GM18868 (cell line): Measurements from ENCODE around the gene ERLIN1.

Experiments used
- ATAC-seq: cut with Tn5 transposase; IDR thresholded peaks from one replicate; pipeline ENCODE4 v1.9.1; 2021; ENCODE audit warnings: mild to moderate bottlenecking, moderate library complexity; ENCODE audit not compliant: unreplicated experiment

The ERLIN1 gene

DNA sequence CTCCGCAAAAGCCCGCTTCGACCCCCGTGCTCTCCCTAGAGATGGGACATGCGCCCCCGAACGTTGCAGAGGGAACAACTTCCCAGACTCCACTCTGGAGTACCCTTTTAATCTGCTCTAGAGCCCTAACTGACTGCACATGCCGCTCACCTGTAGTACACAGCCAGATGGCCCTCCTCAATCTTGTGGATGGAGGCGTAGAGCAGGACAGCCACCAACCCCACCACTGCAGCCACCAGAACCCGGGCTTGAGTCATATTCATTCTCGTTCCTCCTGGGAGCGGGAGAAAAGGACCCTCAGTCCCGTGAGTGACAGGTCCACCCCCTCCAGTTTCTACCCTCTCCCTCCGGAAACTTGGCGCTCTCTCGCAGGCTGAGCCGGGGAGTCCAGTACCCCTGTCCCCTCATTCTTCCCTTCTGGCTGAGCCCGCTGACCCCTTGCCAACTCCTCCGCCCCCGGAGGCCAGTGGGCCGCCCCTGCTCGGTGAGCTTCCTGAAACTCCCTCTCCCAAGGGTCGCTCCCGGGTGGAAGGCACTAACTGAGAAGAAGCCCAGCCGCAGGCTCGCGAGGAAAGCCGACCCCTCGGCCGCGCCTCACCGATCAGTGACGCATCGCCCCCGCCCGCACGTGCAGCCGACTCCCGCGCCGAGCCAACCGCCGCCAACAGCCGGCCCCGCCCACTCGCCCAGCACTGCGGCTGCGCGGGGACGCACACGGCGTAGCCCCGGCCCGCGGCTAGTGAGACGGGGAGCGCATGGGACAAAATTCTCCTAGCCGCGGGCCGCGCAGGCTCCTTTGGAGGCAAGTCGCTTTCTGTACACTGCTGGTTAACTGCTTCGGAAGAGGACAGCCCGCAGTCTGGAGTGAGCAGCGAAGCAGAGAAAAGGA is at the start of gene ERLIN1:
Gene ERLIN1, minus strand, starts transcription at position 666 of the 889 bp plus-strand sequence. Its CDS starts 403 bp downstream, at position 263.
- peak; percentile 83 for ATAC-seq

DNA sequence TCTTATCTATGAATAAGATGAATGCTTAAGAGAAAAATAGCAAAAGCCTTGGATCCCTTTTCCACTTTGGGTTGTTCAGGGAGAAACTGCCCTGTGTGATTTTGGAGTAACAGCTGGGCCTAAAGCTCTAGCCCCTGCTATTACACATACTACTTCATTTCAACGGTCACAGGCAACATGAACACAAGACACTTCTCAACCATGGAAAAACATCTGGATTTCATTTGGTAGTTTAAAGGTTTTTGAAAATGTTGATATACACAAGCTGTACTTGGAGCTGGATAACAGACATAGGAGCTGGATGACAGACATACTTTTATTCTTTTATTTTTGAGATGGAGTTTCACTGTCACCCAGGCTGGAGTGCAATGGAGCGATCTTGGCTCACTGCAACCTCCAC is 46.3 kb upstream of the ERLIN1 start:
- no peak for ATAC-seq

DNA sequence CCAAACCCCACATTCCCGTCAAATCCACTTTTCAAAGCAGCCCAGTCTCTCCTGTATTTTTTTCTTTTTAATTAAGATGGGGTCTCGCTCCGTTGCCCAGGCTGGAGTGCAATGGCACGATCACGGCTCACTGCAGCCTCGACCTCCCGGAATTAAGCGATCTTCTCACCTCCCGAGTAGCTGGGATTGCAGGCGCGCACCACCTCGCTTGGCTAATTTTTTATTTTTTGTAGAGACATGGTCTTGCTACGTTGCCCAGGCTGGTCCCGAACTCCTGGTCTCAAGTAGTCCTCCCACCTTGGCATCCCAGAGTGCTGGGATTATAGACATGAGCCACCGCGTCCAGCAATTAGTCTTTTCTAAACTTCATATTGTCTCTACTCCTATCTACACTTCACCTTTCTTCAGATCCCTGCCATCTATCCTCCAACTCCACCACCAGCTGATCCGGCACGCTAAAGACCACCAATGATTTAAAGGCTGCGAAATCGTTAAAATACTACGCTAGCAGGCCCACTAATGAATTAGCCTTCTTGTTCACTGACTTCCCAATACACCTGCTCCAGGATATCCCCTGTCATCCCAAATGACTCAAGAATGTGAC is 44.1 kb upstream of the ERLIN1 start:
- no peak for ATAC-seq

DNA sequence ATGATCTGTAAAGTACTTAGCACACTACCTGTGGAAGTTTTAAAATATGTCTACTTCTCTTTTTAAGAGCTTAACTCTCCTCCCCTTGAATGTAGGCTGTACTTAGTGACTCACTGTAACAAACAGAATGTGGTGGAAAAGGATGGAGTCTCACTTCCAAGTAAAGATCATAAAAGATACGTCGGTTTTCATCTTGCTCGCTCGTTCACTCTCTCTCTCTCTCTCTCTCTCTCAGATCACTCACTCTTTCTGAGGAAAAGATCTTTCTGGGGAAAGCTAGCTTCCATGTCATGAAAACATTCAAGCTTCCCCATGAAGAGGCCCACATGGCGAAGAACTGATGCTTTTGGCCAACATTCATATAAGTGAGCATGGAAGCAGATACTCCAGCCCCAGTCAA is 38.0 kb upstream of the ERLIN1 start:
- no peak for ATAC-seq

DNA sequence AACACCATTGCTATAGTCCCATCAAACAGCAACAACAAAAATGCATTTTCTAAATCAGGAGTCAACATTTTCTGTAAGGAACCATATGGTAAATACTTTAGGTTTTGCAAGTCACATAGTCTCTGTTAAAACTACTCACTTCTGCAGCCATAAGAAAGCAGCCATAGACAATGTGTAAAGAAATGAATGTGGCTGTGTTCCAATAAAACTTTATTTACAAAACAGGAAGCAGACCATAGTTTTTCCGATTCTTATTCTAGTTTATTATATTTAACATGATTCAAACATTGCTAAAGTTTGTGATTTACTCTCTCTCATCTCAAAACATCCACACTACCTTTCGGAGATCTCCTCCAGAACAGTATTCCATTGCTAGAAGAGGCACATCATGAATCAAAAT is 36.7 kb upstream of the ERLIN1 start:
- no peak for ATAC-seq

DNA sequence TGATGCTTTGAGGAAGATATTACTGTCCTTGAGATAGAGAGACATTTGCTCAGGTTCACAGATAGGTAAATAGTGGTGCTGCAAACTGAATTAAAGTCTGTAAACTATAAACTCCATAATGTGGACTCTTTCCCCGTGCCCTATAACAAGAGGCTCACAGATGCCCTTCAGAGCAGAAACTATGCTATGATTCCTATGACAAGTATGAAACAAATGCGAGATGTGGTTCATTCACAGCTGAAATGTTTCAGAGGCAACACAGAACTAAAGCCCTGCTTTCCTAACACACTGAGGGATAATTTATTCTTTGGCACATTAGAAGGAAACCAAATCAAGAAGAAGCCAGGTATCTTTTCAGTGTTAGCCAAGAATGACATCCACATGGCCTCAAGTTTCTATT is 30.2 kb upstream of the ERLIN1 start:
- no peak for ATAC-seq

DNA sequence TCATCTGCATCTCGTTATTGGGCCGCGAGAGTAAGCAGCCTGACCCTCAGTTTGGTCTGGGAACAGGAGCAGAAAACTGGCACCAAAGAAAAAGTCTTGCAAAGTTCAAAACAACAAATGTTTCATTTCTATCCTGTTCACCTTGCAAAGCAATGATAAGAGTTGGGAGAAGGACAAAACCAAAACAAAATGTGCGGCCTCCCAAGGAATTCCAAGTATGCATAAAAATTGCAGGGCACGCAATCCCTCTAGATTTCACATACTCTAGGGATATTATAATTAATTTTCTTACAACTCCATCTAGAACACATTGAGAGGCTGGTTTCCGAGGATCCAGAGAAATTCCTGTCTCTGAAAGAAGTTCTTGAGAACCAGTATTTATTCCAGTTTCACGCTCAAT is 23.5 kb upstream of the ERLIN1 start:
- no peak for ATAC-seq

DNA sequence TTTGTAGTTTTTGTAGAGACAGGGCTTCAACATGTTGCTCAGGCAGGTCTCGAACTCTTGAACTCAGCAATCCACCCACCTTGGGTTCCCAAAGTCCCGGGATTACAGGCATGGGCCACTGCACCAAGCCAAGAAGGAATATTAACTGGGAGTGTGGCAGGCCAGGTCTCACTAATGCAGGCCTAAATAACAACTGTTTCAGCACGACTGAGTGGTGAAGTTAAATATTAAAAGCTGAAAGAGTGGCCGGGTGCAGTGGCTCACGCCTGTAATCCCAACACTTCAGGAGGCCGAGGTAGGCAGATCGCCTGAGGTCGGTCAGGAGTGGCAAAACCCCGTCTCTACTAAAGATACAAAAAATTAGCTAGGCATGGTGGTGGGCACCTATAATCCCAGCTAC is 22.4 kb upstream of the ERLIN1 start:
- ATAC-seq = no peak

DNA sequence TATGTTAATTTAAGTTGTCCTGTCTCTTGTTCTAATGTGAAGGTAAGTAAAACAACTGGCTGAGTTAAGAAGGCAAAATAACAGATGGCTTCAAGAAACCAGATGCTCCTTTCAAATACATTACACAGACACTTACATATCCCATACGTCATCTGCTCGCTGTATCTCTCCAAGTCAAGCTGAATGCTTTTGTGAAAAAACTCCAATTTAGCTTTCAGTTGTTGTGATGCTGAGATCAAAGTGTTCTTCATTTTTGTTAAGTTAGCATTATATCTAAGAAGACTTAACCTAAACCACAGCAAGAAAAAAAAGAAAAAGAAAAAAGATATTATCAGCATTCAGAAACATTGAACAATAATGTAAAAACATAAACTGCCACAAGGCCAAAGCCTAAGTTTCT is 18.5 kb upstream of the ERLIN1 start:
- ATAC-seq = no peak

DNA sequence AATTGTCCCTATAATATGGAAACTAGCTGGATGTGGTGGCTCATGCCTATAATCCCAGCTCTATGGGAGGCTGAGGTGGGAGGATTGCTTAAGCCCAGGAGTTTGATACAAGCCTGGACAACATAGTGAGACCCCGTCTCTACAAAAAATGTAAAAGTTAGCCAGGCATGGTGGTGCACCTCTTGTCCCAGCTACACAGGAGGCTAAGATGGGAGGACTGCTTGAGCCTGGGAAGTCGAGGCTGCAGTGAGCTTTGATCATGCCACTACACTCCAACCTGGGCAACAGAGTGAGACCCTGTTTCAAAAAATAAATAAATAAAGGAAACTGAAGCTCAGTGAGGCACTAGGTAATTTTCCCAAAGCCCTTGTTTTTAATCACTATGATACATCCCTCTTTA is 15.7 kb upstream of the ERLIN1 start:
- ATAC-seq = no peak

DNA sequence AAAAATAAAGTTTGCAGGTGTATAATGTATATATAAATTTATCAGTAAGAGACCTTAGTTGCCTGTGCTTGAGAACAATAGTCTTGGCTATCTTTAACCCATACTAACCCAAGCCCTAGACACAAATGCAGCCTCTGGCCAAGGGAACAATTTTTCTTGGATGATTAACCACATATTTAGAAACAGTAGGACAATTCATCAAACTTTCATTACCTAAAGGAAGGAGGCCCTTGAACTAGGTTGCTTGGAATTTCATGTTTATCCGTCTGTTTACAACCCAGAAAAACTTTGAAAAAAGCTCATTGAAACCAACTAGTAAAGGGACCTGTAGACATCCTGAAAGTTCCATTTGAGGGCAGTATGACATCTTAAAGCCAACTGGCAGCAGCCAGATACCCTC is 8.9 kb upstream of the ERLIN1 start:
- no peak for ATAC-seq

DNA sequence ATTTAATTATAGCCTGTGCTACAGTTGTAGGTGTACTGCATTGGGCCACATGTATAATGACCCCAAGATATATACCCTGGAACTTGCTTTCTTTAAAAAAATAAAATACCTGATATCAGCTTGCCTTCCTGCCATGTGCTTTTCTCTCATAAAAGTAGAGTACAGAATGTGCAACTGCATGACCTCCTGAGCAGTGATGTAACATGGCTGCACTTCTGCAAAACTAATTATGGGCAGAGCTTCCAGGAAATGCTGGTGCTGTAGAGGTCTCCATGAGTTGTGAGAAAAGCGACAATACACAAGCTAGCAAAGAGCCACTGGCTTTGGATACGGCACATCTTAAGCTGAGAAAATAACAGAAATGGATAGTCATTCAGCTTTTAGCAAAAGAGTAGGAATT is 6.5 kb upstream of the ERLIN1 start:
- ATAC-seq = no peak

DNA sequence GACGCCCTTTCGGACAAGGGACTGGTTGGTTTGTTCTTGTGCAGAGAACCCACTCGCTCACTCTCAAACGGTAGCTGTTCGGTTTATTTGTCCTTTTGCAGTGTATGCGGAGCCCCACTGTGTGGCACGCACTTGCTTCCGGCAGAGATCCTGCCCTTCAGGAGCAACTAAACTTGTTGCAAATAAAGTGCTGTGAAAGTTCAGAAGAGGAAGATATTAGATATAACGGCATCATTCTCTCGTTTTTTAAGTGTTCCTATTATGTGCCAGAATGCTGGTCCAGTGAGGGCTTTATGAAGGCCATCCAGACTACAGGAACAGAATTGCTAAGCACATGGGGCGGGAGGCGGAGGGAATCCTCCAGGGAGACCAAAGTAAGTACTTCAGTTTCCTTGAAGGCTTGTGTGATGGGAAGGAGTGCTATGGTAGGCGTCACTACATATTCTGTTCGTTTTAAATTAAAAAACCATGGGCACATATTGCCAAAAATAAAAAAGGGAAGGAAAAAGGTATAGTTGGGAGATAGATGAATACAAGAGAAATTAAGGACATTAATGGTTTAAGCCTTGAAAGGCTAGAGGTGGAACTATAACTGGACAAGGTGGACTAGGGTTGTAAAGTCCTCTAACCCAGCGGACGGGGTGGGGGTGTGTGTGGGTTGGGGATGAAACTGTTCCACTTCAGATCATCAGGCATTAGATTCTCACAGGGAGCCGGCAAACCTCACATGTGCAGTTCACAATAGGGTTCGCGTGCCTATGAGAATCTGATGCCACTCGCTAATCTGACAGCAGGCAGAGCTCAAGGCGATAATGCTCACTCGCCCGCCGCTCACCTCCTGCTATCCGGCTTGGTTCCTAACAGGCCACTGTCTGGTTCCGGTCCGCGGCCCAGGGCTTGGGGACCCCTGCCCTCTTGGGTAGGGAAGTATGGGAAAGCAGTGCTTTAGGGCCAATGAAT is 704 bp upstream of the ERLIN1 start:
- peak; percentile 50 for ATAC-seq

DNA sequence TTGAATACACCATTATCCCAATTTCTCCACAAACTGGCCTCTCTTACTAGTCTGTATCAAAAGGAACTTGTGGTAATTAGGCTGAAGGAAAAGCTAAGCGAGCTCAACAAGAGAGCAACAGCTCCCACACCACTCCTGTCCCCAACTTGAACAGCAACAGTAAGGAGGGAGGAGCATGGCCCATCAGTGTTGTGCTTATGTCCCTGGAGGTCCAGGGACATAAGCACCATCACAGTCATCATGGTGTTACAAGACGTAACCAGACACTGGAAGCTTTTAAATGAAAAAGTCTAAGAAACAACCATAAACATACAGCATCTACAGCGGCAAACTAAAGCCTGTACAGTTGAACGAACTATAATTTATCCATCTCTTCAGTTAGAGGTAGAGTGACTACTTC is 989 bp downstream of the ERLIN1 start:
- no peak for ATAC-seq

DNA sequence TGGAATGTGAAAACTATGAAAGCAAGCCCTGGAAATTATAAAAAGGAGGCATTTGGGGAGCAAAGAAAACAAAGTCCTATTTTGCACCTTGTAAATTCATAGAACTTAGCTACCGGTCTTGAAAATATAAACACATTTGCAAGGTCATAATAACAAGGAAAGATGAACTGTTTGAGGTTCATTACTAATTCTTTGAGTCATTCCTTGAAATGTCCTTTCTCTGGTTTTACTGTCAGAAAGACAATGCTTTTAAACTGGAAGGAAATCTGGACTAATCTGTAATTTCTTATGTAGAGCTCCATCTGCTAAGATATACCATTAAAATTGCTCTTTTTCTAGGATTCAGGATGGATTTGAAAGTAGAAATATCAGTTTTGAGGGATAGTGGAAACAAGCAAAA is 1.4 kb downstream of the ERLIN1 start:
- ATAC-seq = no peak

DNA sequence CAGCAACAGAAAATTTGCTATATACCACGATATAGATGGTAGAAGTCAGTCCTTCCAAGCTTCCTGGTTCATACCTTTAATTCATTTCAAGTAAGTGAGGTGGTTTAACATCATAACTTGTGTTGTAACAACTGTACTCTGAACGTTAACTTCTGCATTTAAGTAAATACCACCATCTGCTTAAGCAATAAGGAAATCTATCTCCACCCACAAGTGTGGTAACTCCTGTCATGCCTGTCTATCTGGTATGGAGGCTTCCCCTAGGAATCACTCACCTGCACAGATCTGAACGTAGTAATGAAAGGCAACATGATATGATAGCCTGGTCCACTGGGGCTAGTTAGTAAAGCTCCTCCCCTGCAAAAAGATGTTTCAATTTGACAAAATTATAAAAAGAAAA is 2.3 kb downstream of the ERLIN1 start:
- ATAC-seq = no peak

DNA sequence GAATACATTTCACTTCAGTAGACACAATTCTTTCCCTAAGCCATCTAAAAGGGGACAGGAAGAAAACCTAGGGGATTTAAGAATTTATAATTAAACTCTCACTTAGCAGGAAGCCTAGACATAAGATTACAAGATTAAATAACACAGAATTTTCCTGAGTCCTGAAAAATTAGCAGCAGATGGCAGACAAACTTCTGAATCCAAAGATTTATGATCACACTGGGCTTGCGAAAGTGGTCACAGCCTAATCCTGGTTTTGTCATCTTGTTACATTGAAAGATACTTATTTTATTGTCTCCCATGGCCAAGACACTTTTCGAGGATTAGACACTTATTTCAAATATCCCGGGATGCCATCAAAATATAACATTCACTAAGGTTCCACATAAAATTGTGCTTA is 2.9 kb downstream of the ERLIN1 start:
- no peak for ATAC-seq

DNA sequence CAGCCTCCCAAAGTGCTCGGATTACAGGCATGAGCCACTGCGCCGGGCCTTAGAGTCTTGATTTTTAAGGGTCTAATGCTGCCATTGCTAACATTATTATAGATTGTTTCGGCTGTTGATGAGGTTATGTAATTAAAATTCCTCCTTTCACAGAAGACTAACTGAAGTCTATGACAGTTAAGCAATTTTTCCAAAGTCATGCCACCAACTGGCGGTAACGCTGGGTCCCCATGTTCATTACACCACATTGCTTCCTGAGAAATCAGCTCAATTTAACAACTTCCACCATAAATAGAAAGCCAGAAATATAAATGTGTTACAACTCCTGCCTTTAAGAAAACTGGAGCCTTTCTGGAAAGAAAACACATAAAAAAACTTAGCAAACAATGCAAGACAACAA is 3.5 kb downstream of the ERLIN1 start:
- ATAC-seq = no peak

DNA sequence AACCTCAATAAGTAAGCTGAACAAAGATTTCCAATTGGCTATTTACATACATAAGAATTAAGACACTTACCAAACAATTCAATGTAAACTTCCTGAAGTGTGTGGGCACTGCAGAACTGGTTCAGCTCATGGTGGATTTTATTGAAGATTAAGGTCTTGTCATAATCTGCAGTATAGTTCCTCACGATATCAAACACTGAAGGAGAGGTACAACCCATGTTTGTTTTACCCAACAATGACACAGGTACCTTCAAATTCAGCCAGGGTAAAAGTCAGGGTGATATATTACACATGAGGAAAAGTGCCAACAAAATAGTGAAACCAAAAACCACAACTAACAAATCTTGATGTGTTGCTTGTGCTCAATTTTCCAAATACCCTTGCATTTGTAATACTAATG is 10.0 kb downstream of the ERLIN1 start:
- ATAC-seq = no peak

DNA sequence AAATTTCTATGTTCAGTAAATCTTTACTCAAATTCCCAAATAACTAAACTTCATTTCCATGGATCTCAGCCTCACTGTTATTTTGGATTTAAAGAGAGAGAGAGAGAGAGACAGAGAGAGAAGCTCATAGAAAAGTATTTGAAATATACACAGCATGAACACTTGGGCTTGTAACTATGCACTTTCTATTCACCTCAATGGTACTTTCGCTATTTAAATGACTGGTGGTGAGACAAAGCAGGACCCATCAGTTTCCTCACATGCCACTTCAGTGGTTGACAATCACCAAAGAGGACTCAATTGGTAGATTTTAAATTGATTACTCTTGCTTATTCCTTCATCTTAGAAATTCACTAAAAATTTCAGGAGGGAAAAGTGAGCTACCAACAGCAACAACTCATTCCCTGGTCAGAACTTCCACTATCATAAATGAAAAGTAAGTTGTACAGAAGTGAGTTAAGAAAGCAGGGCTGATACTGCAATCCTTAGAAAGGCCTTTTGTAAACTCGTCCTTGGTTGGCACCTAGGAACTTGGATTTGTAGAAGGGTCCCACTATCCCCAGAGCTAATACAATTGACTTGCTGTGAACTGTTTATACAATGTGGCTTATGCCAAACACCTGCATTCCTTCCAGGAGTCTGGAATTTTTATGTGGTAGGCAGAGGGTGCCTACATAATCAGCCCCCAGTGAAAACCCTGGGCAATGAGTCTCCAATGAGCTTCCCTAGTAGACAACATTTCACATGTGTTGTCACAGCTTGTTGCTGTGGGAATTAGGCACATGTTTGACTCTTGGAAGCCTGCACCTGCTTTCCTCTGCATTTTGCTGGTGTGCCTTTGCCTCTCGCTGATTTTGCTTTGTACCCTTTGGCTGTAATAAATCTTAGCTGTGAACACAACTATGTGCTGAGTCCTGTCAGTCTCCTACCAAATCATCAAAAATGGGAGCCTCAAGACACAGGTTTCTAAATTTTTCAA is 10.8 kb downstream of the ERLIN1 start:
- peak; percentile 83 for ATAC-seq
